Measurements from ENCODE around the gene SLC38A3. TPM values are rescaled to one million over a fixed set of nuclear protein-coding genes. Genes with fewer than 3 reads are reported as not detected.

SLC38A3 gene
- total RNA-seq, 2 donors from 2014 or later, result 0.28 TPM; not detected in 1

DNA sequence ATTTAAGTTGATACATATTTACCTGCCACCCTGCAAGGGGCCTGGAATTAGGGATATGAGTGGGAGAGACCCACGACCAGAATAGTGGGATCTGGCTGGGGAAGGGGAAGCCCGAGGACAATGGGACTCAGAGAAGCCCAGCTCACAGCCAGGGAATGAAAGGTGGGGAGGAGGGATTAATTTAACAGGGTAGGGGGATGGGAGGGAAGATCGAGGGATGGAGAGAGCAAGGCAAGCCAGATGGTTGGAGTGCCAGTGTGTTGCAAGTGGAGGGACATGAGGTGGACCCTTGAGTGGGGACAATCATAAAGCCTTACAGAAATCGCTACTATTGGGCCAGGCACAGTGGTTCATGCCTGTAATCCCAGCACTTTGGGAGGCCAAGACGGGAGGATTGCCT, 26.5 kb downstream of the SLC38A3 start:
- no peak overlapping the region for H3K4me3 ChIP-seq
- no peaks in the 10 kb centered on the region for H3K27me3 ChIP-seq (replicated peaks; ENCODE audit: insufficient read depth)
- ATAC-seq (ENCODE audit: insufficient number of reproducible peaks, low FRiP score, low read depth), result no peak
- peaks cover 4 to 21% of the 10 kb centered on the region in 2 donors for H3K4me1 ChIP-seq (ENCODE audit: control insufficient read depth in 1 of 2, low read depth in 2 of 2)
- TF ChIP-seq, protein P1, sequence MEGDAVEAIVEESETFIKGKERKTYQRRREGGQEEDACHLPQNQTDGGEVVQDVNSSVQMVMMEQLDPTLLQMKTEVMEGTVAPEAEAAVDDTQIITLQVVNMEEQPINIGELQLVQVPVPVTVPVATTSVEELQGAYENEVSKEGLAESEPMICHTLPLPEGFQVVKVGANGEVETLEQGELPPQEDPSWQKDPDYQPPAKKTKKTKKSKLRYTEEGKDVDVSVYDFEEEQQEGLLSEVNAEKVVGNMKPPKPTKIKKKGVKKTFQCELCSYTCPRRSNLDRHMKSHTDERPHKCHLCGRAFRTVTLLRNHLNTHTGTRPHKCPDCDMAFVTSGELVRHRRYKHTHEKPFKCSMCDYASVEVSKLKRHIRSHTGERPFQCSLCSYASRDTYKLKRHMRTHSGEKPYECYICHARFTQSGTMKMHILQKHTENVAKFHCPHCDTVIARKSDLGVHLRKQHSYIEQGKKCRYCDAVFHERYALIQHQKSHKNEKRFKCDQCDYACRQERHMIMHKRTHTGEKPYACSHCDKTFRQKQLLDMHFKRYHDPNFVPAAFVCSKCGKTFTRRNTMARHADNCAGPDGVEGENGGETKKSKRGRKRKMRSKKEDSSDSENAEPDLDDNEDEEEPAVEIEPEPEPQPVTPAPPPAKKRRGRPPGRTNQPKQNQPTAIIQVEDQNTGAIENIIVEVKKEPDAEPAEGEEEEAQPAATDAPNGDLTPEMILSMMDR (IDR thresholded peaks at IDR 0.05), result no peak
- H3K27ac ChIP-seq, result no peak overlapping the region
- no peak for DNase-seq (ENCODE audit: low spot score)
- H3K9me3 ChIP-seq, result no peaks in the 10 kb centered on the region
- no peaks in the 10 kb centered on the region for H3K36me3 ChIP-seq

DNA sequence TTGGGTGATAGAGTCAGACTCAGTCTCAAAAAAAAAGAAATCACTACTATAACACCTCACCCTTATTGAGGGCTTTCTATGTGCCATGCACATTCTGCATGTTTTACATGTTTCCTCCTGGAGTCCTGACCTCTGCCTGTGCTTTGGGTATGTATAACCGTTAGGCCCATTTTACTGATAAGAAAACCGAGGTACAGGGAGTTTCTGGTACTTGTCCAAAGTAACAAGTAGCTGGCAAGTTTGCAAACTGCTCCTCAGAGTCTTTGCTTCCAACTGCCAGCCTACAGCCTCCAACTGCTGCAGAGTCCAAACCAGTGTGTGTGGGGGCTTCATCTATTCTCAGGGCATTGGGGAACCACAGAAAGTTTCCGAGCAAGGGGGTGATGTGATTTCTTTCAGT, 27.2 kb downstream of the SLC38A3 start:
- TF ChIP-seq, protein P1 (IDR thresholded peaks at IDR 0.05), result no peak
- DNase-seq (ENCODE audit: low spot score) (no peak), ATAC-seq (ENCODE audit: insufficient number of reproducible peaks, low FRiP score, low read depth) (no peak)
- no peaks in the 10 kb centered on the region for H3K36me3 ChIP-seq
- no peaks in the 10 kb centered on the region for H3K9me3 ChIP-seq
- no peak overlapping the region for H3K4me3 ChIP-seq
- H3K27ac ChIP-seq, result no peak overlapping the region
- no peaks in the 10 kb centered on the region for H3K27me3 ChIP-seq (replicated peaks; ENCODE audit: insufficient read depth)
- peaks cover 4 to 14% of the 10 kb centered on the region in 2 donors for H3K4me1 ChIP-seq (ENCODE audit: control insufficient read depth in 1 of 2, low read depth in 2 of 2)

DNA sequence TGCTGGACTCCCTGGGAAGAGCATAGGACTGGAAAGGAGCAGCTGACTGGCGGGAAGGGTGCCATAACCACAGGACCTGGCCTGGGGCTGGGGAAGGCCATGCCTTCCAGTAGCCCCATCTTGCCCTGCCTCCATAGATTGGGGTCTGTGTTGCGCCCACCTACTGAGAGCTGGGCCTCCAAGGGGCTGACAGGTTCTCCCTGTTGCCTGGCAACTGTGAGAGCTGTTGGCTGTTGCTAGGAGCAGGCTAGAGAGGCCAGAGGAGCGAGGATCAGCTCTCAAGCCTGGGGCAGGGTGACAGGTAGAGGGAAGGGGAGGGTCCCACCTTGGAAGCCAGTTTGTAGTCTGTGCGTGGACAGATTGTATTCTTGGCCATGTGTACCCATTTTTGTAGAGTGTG, 28.1 kb downstream of the SLC38A3 start:
- no peak for ATAC-seq (ENCODE audit: insufficient number of reproducible peaks, low FRiP score, low read depth)
- Histone ChIP-seq H3K27ac (no peak overlapping the region), H3K4me3 (no peak overlapping the region), H3K27me3 (replicated peaks; ENCODE audit: insufficient read depth) (no peaks in the 10 kb centered on the region), H3K36me3 (no peaks in the 10 kb centered on the region), H3K4me1 (ENCODE audit: control insufficient read depth in 1 of 2, low read depth in 2 of 2) (peaks cover under 1 to 11% of the 10 kb centered on the region in 2 donors), H3K9me3 (no peaks in the 10 kb centered on the region)
- TF ChIP-seq, protein P1 (IDR thresholded peaks at IDR 0.05), result no peak
- no peak for DNase-seq (ENCODE audit: low spot score)

DNA sequence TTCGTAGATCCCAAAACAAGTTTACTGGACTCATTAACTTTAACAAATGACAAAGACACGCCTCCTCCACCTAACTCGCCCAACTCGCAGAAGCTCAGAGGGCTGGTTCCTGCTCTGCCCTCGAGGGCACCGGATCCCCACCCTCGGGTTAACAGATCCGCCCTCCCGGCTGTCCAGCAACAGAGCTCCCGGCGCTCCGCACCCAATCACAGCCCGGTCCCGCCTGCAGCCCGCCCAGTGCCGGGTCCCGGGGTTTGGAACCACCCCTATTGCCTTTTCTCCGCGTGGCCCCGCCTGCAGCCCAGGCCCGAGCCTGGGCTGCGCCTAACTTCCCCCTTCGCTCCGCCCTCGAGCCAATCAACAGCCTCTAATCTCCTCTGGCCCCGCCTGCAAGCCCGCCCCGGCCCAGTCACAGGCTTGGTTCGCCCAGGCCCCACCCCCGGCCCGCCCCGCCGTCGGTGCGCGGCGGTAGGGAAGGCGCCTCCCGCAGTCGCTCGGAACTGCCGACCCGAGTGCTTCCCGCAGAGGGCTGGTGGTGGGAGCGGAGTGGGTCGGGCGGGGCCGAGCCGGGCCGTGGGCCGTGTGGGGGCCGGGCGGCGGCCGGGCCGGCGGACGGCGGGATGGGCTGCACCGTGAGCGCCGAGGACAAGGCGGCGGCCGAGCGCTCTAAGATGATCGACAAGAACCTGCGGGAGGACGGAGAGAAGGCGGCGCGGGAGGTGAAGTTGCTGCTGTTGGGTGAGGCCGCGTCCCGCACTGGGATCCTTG, 30.8 kb downstream of the SLC38A3 start, which contains the start of gene GNAI2:
GNAI2 (plus strand) TSS at position 489 of the 768 bp plus-strand sequence; CDS start at position 621, 132 bp downstream.
- DNase-seq (ENCODE audit: low spot score) (peak; percentile 96), ATAC-seq (ENCODE audit: insufficient number of reproducible peaks, low FRiP score, low read depth) (peak; percentile 83)
- TF ChIP-seq, protein P1 (IDR thresholded peaks at IDR 0.05), result no peak
- Histone ChIP-seq H3K36me3 (no peaks in the 10 kb centered on the region), H3K27ac (peak within 1 kb of the TSS; percentile 94 to 96), H3K9me3 (no peaks in the 10 kb centered on the region), H3K4me1 (ENCODE audit: control insufficient read depth in 1 of 2, low read depth in 2 of 2) (peaks cover 19 to 36% of the 10 kb centered on the region in 2 donors), H3K27me3 (replicated peaks; ENCODE audit: insufficient read depth) (no peaks in the 10 kb centered on the region), H3K4me3 (peak within 1 kb of the TSS; percentile 81)

DNA sequence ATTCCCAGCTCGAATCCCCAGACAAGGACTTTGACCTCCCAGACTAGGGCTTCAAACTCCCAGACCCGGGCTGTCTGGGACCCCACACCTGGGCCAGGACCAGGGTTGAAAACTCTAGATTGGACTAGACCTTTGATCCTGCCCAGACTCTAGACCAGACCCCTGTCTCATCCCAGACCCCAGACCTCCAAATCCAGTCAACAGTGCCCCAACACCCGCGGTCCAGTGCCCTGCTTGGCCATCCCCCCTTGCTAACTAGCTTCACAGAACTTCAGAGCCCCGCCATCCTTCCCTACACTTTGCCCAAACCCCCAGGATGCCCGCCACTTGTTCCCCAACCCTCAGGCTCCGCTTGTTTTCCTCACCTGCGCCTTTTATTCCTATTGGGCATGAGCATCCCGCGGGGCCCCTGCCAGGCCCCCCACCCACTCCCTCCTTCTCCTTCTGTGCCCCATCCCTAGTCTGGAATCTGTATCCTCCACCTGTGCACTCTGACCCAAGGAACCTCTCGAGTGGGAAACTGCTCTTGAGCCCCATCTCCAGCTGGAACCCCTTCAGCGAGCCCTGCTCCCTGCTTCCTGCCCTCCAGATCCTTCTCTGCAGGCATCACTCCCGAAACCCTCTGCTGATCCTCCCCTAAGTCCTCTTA, 31.5 kb downstream of the SLC38A3 start:
- ATAC-seq (ENCODE audit: insufficient number of reproducible peaks, low FRiP score, low read depth) (no peak), DNase-seq (ENCODE audit: low spot score) (no peak)
- Histone ChIP-seq H3K9me3 (no peaks in the 10 kb centered on the region), H3K27me3 (replicated peaks; ENCODE audit: insufficient read depth) (no peaks in the 10 kb centered on the region), H3K27ac (peak overlapping the region; percentile 94 to 96), H3K36me3 (no peaks in the 10 kb centered on the region), H3K4me1 (ENCODE audit: control insufficient read depth in 1 of 2, low read depth in 2 of 2) (peaks cover 26 to 43% of the 10 kb centered on the region in 2 donors), H3K4me3 (peak overlapping the region; percentile 81)
- TF ChIP-seq, protein P1 (IDR thresholded peaks at IDR 0.05), result no peak

Data from thoracic aorta (tissue), 2 donors.